Panc1 (cell line): ENCODE results near the gene DPYSL3. TPM values are rescaled to one million over a fixed set of nuclear protein-coding genes. Genes with fewer than 3 reads are reported as not detected.

Experiments used
- ATAC-seq: fragments of 200-7000 bp; cut with Tn5 transposase; 2 replicates; pipeline ENCODE4 v1.9.1; 2020; ENCODE audit warnings: mild to moderate bottlenecking, moderate library complexity
- BruUV-seq: library from RNA; stranded (reverse); fragments of 400-500 nt; replicated peaks from 2 replicates; lab custom pipeline; 2021; lab: Mats Ljungman, UMichigan
- CTCF ChIA-PET: fragments of 300-600 bp; sonication (Branson Sonifier 250); formaldehyde crosslinking; loops from one replicate; lab custom pipeline; 2022; ENCODE audit warnings: antibody characterized with exemption; lab: Charles Lee
- POLR2A ChIA-PET: fragments of 300-600 bp; sonication (Branson Sonifier 250); formaldehyde crosslinking; loops from one replicate; lab custom pipeline; 2022; ENCODE audit warnings: antibody characterized with exemption; lab: Charles Lee
- DNase-seq: peaks from one replicate; pipeline ENCODE4 v3.0.0-alpha.2; 2010; ENCODE audit warnings: low read depth, low spot score
- H3K27ac ChIP-seq: 2 replicates; pipeline ENCODE4 v1.5.1; 2011; ENCODE audit warnings: mild to moderate bottlenecking, low read length, inconsistent platforms
- H3K27me3 ChIP-seq: fragments of 200-500 bp; sonication (Bioruptor generic); 2 replicates; pipeline ENCODE4 v1.6.0; 2014; ENCODE audit warnings: low read length, inconsistent platforms; ENCODE audit not compliant: control insufficient read depth, insufficient read depth
- H3K36me3 ChIP-seq: fragments of 200-500 bp; sonication (Bioruptor generic); 2 replicates; pipeline ENCODE4 v1.5.1; 2014; ENCODE audit warnings: inconsistent platforms, mild to moderate bottlenecking, low read length, moderate library complexity; ENCODE audit not compliant: control insufficient read depth, insufficient read depth
- H3K4me1 ChIP-seq: 2 replicates; pipeline ENCODE4 v1.5.1; 2011; ENCODE audit warnings: inconsistent platforms, mild to moderate bottlenecking, low read length, moderate library complexity; ENCODE audit not compliant: control insufficient read depth, insufficient read depth
- H3K4me3 ChIP-seq, 2 experiments: 2 replicates each; pipeline ENCODE4 v1.5.1; 2011 to 2012; ENCODE audit warnings: low read depth in 2 of 2, low read length in 2 of 2, mild to moderate bottlenecking in 2 of 2, inconsistent platforms in 1 of 2, moderate library complexity in 1 of 2
- H3K9me3 ChIP-seq: fragments of 200-500 bp; sonication (Bioruptor generic); 2 replicates; pipeline ENCODE4 v1.5.1; 2014; ENCODE audit warnings: low read depth, mild to moderate bottlenecking, inconsistent platforms, low read length, moderate library complexity; ENCODE audit not compliant: control insufficient read depth, insufficient read depth
- CTCF ChIP-seq: fragments of 450-650 bp; IDR thresholded peaks from 2 replicates; pipeline ENCODE4 v1.5.1; 2017; ENCODE audit warnings: mild to moderate bottlenecking
- POLR2AphosphoS5 ChIP-seq: IDR thresholded peaks from 2 replicates; pipeline ENCODE4 v1.6.1; 2012; ENCODE audit warnings: mild to moderate bottlenecking, low read depth, low read length, moderate library complexity
- REST ChIP-seq, 2 experiments: IDR thresholded peaks; 2 replicates each; pipeline ENCODE4 v1.6.1; 2011 to 2012; ENCODE audit warnings: low read depth in 2 of 2, control low read depth in 1 of 2, low read length in 1 of 2, mild to moderate bottlenecking in 1 of 2, moderate library complexity in 1 of 2; ENCODE audit not compliant: insufficient read depth in 1 of 2
- SIN3A ChIP-seq: IDR thresholded peaks from 2 replicates; pipeline ENCODE4 v1.6.1; 2012; ENCODE audit warnings: low read depth, mild to moderate bottlenecking, low read length, moderate library complexity, borderline replicate concordance; ENCODE audit not compliant: insufficient read depth
- TCF7L2 ChIP-seq: IDR thresholded peaks from 2 replicates; pipeline ENCODE4 v1.6.1; 2011; ENCODE audit warnings: mild to moderate bottlenecking, low read depth, low read length, inconsistent platforms
- in situ Hi-C: cut with HindIII; loops from 2 replicates; pipeline ENCODE4 v1.10.0; 2016; ENCODE audit warnings: low sequenced_read_pairs, low pct_unique_long_range_greater_than_20kb
- intact Hi-C: fragments of 100-400 bp; cut with micrococcal nuclease; formaldehyde crosslinking; loops from one replicate; pipeline ENCODE4 v1.10.0; 2022; ENCODE audit not compliant: unreplicated experiment
- total RNA-seq: library from RNA; stranded (reverse); gene quantifications from one replicate; pipeline ENCODE4 v1.2.1, GENCODE V29; 2021; ENCODE audit not compliant: unreplicated experiment

DPYSL3 gene
- total RNA-seq, 1 experiment from 2014 or later: 1.1 TPM

GRCh38 chr5:147377682-147378081 lies 132.2 kb downstream of the DPYSL3 start:
- ChIA-PET POLR2A (no interaction called here), CTCF (no interaction called here)
- no TSS peak for BruUV-seq
- Histone ChIP-seq H3K27me3 (no peaks in the 10 kb centered on the region), H3K27ac (no peak overlapping the region), H3K36me3 (no peaks in the 10 kb centered on the region), H3K9me3 (no peaks in the 10 kb centered on the region), H3K4me3 (no peak overlapping the region), H3K4me1 (no peaks in the 10 kb centered on the region)
- DNase-seq (no peak), ATAC-seq (no peak)
- in situ Hi-C loops: no loop called here
- intact Hi-C loops: no loop called here
- TF ChIP-seq SIN3A: no peak
- TF ChIP-seq TCF7L2: no peak
- TF ChIP-seq REST (IDR thresholded peaks at IDR 0.05; ENCODE audit: insufficient read depth in 1 of 2, low read depth in 2 of 2, low read length in 1 of 2): no peak

- Histone ChIP-seq H3K27ac (no peak overlapping the region), H3K4me3 (no peak overlapping the region), H3K27me3 (no peaks in the 10 kb centered on the region), H3K36me3 (no peaks in the 10 kb centered on the region), H3K9me3 (no peaks in the 10 kb centered on the region), H3K4me1 (no peaks in the 10 kb centered on the region)
- no TSS peak for BruUV-seq
- DNase-seq: no peak
- POLR2A ChIA-PET: no interaction called here
- intact Hi-C loops (no loop called here), in situ Hi-C loops (no loop called here)
- TF ChIP-seq POLR2AphosphoS5 (no peak), CTCF (no peak), REST (IDR thresholded peaks at IDR 0.05; ENCODE audit: insufficient read depth in 1 of 2, low read depth in 2 of 2, low read length in 1 of 2) (no peak), TCF7L2 (no peak), SIN3A (no peak)
- CTCF ChIA-PET: no interaction called here
- no peak for ATAC-seq
Measured at GRCh38 chr5:147375151-147375550, 134.7 kb downstream of the DPYSL3 start.
